IMR-90 (cell line): ENCODE data around the gene CAMTA1. TPM values are rescaled to one million over a fixed set of nuclear protein-coding genes. Genes with fewer than 3 reads are reported as not detected.

Source experiments
- ATAC-seq: fragments of 200-7000 bp; cut with Tn5 transposase; 2 replicates; pipeline ENCODE4 v1.9.1; 2020; ENCODE audit warnings: low read depth, mild to moderate bottlenecking, moderate library complexity
- BruUV-seq: library from RNA; stranded (reverse); fragments of 400-500 nt; replicated peaks from 2 replicates; lab custom pipeline; 2021; lab: Mats Ljungman, UMichigan
- CTCF ChIA-PET: fragments of 300-600 bp; formaldehyde crosslinking; extraction: SDS; loops from one replicate; lab custom pipeline; 2021; ENCODE audit warnings: antibody characterized with exemption; lab: Yijun Ruan, JAX
- POLR2A ChIA-PET: fragments of 300-600 bp; sonication (Branson Sonifier 250); formaldehyde crosslinking; loops from one replicate; lab custom pipeline; 2022; ENCODE audit warnings: antibody characterized with exemption; ENCODE audit not compliant: unreplicated experiment; lab: Charles Lee
- DNase-seq: peaks from one replicate; pipeline ENCODE4 v3.0.0; 2013
- H2AFZ ChIP-seq: replicated peaks from 2 replicates; pipeline ENCODE3; 2013; ENCODE audit warnings: low read length, mild to moderate bottlenecking; ENCODE audit not compliant: poor library complexity
- H2AK5ac ChIP-seq: 2 replicates; pipeline ENCODE4 v1.6.1; 2013; ENCODE audit warnings: low read depth, low read length, inconsistent platforms
- H2AK9ac ChIP-seq: replicated peaks from 2 replicates; pipeline ENCODE3; 2013; ENCODE audit warnings: mild to moderate bottlenecking, low read depth, low read length, moderate library complexity; ENCODE audit not compliant: poor library complexity
- H2BK120ac ChIP-seq: 2 replicates; pipeline ENCODE4 v1.6.1; 2013; ENCODE audit warnings: low read depth, low read length, inconsistent platforms
- H2BK15ac ChIP-seq: 3 replicates; pipeline ENCODE4 v1.6.1; 2013; ENCODE audit warnings: low read depth, low read length, inconsistent platforms
- H2BK20ac ChIP-seq: 2 replicates; pipeline ENCODE4 v1.6.1; 2013; ENCODE audit warnings: low read depth, mild to moderate bottlenecking, inconsistent platforms, low read length, moderate library complexity
- H2BK5ac ChIP-seq: 2 replicates; pipeline ENCODE4 v1.6.1; 2013; ENCODE audit warnings: mild to moderate bottlenecking, low read depth, low read length, inconsistent platforms; ENCODE audit not compliant: poor library complexity, severe bottlenecking
- H3K14ac ChIP-seq: replicated peaks from 2 replicates; pipeline ENCODE4 v1.6.1; 2013; ENCODE audit warnings: low read depth, low read length, inconsistent platforms
- H3K18ac ChIP-seq: 2 replicates; pipeline ENCODE4 v1.6.1; 2013; ENCODE audit warnings: low read depth, low read length, control low read depth
- H3K23ac ChIP-seq: 2 replicates; pipeline ENCODE4 v1.6.1; 2013; ENCODE audit warnings: low read depth, low read length, inconsistent platforms
- H3K27ac ChIP-seq: 2 replicates; pipeline ENCODE4 v1.5.1; 2013; ENCODE audit warnings: mild to moderate bottlenecking, control low read depth, low read length; ENCODE audit not compliant: insufficient read depth
- H3K27me3 ChIP-seq: 2 replicates; pipeline ENCODE4 v1.6.1; 2013; ENCODE audit warnings: low read length; ENCODE audit not compliant: control insufficient read depth, insufficient read depth
- H3K36me3 ChIP-seq: 2 replicates; pipeline ENCODE4 v1.6.1; 2013; ENCODE audit warnings: low read length, mixed read lengths; ENCODE audit not compliant: control insufficient read depth, insufficient read depth
- H3K4ac ChIP-seq: 2 replicates; pipeline ENCODE4 v1.6.1; 2013; ENCODE audit warnings: low read depth, low read length, inconsistent platforms
- H3K4me1 ChIP-seq: 2 replicates; pipeline ENCODE4 v1.6.1; 2013; ENCODE audit warnings: low read length, mixed read lengths; ENCODE audit not compliant: control insufficient read depth, insufficient read depth
- H3K4me2 ChIP-seq: 2 replicates; pipeline ENCODE4 v1.6.1; 2013; ENCODE audit warnings: low read depth, mild to moderate bottlenecking, control low read depth, low read length, moderate library complexity
- H3K4me3 ChIP-seq: 2 replicates; pipeline ENCODE4 v1.5.1; 2013; ENCODE audit warnings: low read depth, mild to moderate bottlenecking, control low read depth, low read length, moderate library complexity; ENCODE audit not compliant: insufficient read depth
- H3K56ac ChIP-seq: 2 replicates; pipeline ENCODE4 v1.6.1; 2013; ENCODE audit warnings: low read length, inconsistent platforms; ENCODE audit not compliant: insufficient read depth; ENCODE audit errors: extremely low read depth
- H3K79me1 ChIP-seq, 2 experiments: 2 replicates each; pipeline ENCODE4 v1.6.1; 2013; ENCODE audit warnings: low read length in 2 of 2, inconsistent platforms in 1 of 2, low read depth in 1 of 2
- H3K9ac ChIP-seq: 2 replicates; pipeline ENCODE4 v1.6.1; 2013; ENCODE audit warnings: low read depth, low read length, control low read depth
- H3K9me1 ChIP-seq: 2 replicates; pipeline ENCODE4 v1.6.1; 2013; ENCODE audit warnings: low read length, inconsistent platforms; ENCODE audit not compliant: insufficient read depth
- H3K9me3 ChIP-seq: 2 replicates; pipeline ENCODE4 v1.6.1; 2013; ENCODE audit warnings: low read length; ENCODE audit not compliant: control insufficient read depth, insufficient read depth
- H4K20me1 ChIP-seq: 2 replicates; pipeline ENCODE4 v1.6.1; 2013; ENCODE audit warnings: low read length, inconsistent platforms; ENCODE audit not compliant: insufficient read depth
- H4K5ac ChIP-seq: 2 replicates; pipeline ENCODE4 v1.6.1; 2013; ENCODE audit warnings: mild to moderate bottlenecking, low read depth, low read length, control low read depth
- H4K8ac ChIP-seq, 2 experiments: 2 replicates each; pipeline ENCODE4 v1.6.1; 2013; ENCODE audit warnings: low read depth in 2 of 2, low read length in 2 of 2, control low read depth in 1 of 2, inconsistent platforms in 1 of 2
- H4K91ac ChIP-seq: 2 replicates; pipeline ENCODE4 v1.6.1; 2013; ENCODE audit warnings: low read depth, low read length, inconsistent platforms; ENCODE audit not compliant: insufficient read depth
- BHLHE40 ChIP-seq: fragments of 150-350 bp; IDR thresholded peaks from 2 replicates; pipeline ENCODE4 v1.6.1; 2016; ENCODE audit warnings: mild to moderate bottlenecking, low read depth, low read length
- CEBPB ChIP-seq: IDR thresholded peaks from 2 replicates; pipeline ENCODE4 v1.6.1; 2012; ENCODE audit warnings: low read depth, low read length, improper control_type of control experiment
- CHD1 ChIP-seq: IDR thresholded peaks from 2 replicates; pipeline ENCODE4 v1.6.1; 2012; ENCODE audit warnings: low read depth, low read length, improper control_type of control experiment
- FOS ChIP-seq: fragments of 150-350 bp; IDR thresholded peaks from 2 replicates; pipeline ENCODE4 v1.6.1; 2016; ENCODE audit warnings: low read depth, low read length
- MAZ ChIP-seq: IDR thresholded peaks from 2 replicates; pipeline ENCODE4 v1.6.1; 2012; ENCODE audit warnings: low read depth, mild to moderate bottlenecking, low read length, improper control_type of control experiment, moderate library complexity, borderline replicate concordance
- MXI1 ChIP-seq: IDR thresholded peaks from 2 replicates; pipeline ENCODE4 v1.6.1; 2012; ENCODE audit warnings: low read depth, mild to moderate bottlenecking, low read length, moderate library complexity, borderline replicate concordance
- POLR2A ChIP-seq: IDR thresholded peaks from 2 replicates; pipeline ENCODE4 v1.6.1; 2012; ENCODE audit warnings: mild to moderate bottlenecking, low read depth, low read length
- RAD21 ChIP-seq: IDR thresholded peaks from 2 replicates; pipeline ENCODE4 v1.6.1; 2012; ENCODE audit warnings: low read length, improper control_type of control experiment
- RCOR1 ChIP-seq: IDR thresholded peaks from 2 replicates; pipeline ENCODE4 v1.6.1; 2012; ENCODE audit warnings: mild to moderate bottlenecking, low read length, improper control_type of control experiment; ENCODE audit not compliant: insufficient replicate concordance
- RFX5 ChIP-seq: IDR thresholded peaks from 2 replicates; pipeline ENCODE4 v1.8.0; 2012; ENCODE audit warnings: low read depth, mild to moderate bottlenecking, low read length, moderate library complexity
- SMC3 ChIP-seq: fragments of 150-350 bp; IDR thresholded peaks from 2 replicates; pipeline ENCODE4 v1.6.1; 2016; ENCODE audit warnings: low read depth, mild to moderate bottlenecking, antibody characterized with exemption, low read length, moderate library complexity
- USF2 ChIP-seq: fragments of 150-350 bp; IDR thresholded peaks from 2 replicates; pipeline ENCODE4 v1.6.1; 2017; ENCODE audit warnings: mild to moderate bottlenecking, antibody characterized with exemption, low read length, low read depth
- WGBS, 2 experiments: methylation state at CpG; one replicate each; pipeline versions ENCODE4 v1.1.5 to v1.1.7; 2013; ENCODE audit warnings: missing lambda C conversion rate in 2 of 2; ENCODE audit not compliant: insufficient read length in 1 of 2; ENCODE audit errors: extremely low coverage in 2 of 2; 5-methylcytosine and 5-hydroxymethylcytosine counted together
- dilution Hi-C: fragments of 300-500 bp; cut with HindIII; formaldehyde crosslinking; loops from one replicate; pipeline ENCODE4 v1.14.3; 2018; ENCODE audit warnings: low sequenced_read_pairs; ENCODE audit not compliant: unreplicated experiment
- in situ Hi-C: fragments of 300-500 bp; cut with MboI; formaldehyde crosslinking; loops from 3 replicates; pipeline ENCODE4 v1.14.3; 2019; ENCODE audit warnings: low sequenced_read_pairs, inconsistent platforms, mixed read lengths
- intact Hi-C: fragments of 100-400 bp; cut with micrococcal nuclease; formaldehyde crosslinking; loops from 2 replicates; pipeline ENCODE4 v1.10.0; 2022
- polyA plus RNA-seq, 3 experiments: library from polyadenylated mRNA; depleted of rRNA; stranded (reverse); fragments of >200 nt; gene quantifications; 2 replicates each; pipeline ENCODE4 v1.2.3, GENCODE V29; 2012; ENCODE audit warnings: low replicate concordance in 1 of 3
- total RNA-seq: library from RNA; depleted of rRNA; stranded (reverse); fragments of >200 nt; gene quantifications from 2 replicates; pipeline ENCODE4 v1.2.3, GENCODE V29; 2012
- TF ChIP-seq, protein P1 (sequence below): fragments of 150-350 bp; IDR thresholded peaks from 2 replicates; pipeline ENCODE4 v1.6.1; 2016; ENCODE audit warnings: low read depth, mild to moderate bottlenecking, low read length, moderate library complexity, borderline replicate concordance
- TF ChIP-seq, protein P2 (sequence below): conservative IDR thresholded peaks from 2 replicates; pipeline ENCODE4 v1.5.1; 2012; ENCODE audit warnings: mild to moderate bottlenecking, low read depth, low read length, improper control_type of control experiment

CAMTA1 gene
- total and polyA plus RNA-seq, 2 of the 4 experiments (the other 2 are of a cell fraction): 35.5 to 74.3 TPM

- dilution Hi-C loops (no loop called here), intact Hi-C loops (no loop called here), in situ Hi-C loops (no loop called here)
- Histone ChIP-seq H2AFZ (no peak overlapping the region), H3K9me3 (no peaks in the 10 kb centered on the region), H3K9me1 (peaks cover 15% of the 10 kb centered on the region), H3K18ac (no peak overlapping the region), H3K4me3 (no peak overlapping the region), H3K27ac (no peak overlapping the region), H2AK5ac (no peak overlapping the region), H3K4me2 (no peak overlapping the region), H2BK5ac (no peak overlapping the region), H3K9ac (no peak overlapping the region), H2BK120ac (no peak overlapping the region), H3K36me3 (no peaks in the 10 kb centered on the region), H4K91ac (no peak overlapping the region), H3K4ac (no peak overlapping the region), H2BK15ac (no peak overlapping the region), H3K27me3 (no peaks in the 10 kb centered on the region), H2AK9ac (no peak overlapping the region), H4K5ac (no peak overlapping the region), H2BK20ac (no peak overlapping the region), H3K56ac (no peak overlapping the region), H3K23ac (no peak overlapping the region), H3K14ac (no peak overlapping the region), H4K20me1 (peaks cover 21% of the 10 kb centered on the region), H3K79me1 (peaks cover 50 to 65% of the 10 kb centered on the region in 2 experiments), H4K8ac (no peak overlapping the region), H3K4me1 (no peaks in the 10 kb centered on the region)
- ATAC-seq (no peak), DNase-seq (no peak)
- POLR2A ChIA-PET: no interaction called here
- CTCF ChIA-PET: no interaction called here
- no CpG with 5 or more reads among the region's 1 CpG for WGBS, 2 experiments
- no TSS peak for BruUV-seq
- TF ChIP-seq FOS (no peak), RFX5 (no peak), USF2 (no peak), POLR2A (no peak), MAZ (no peak), CEBPB (no peak), CHD1 (no peak), MXI1 (no peak), RAD21 (no peak), RCOR1 (no peak), SMC3 (no peak), BHLHE40 (no peak)
- TF ChIP-seq, protein P1, sequence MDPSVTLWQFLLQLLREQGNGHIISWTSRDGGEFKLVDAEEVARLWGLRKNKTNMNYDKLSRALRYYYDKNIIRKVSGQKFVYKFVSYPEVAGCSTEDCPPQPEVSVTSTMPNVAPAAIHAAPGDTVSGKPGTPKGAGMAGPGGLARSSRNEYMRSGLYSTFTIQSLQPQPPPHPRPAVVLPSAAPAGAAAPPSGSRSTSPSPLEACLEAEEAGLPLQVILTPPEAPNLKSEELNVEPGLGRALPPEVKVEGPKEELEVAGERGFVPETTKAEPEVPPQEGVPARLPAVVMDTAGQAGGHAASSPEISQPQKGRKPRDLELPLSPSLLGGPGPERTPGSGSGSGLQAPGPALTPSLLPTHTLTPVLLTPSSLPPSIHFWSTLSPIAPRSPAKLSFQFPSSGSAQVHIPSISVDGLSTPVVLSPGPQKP: no peak
- TF ChIP-seq, protein P2, sequence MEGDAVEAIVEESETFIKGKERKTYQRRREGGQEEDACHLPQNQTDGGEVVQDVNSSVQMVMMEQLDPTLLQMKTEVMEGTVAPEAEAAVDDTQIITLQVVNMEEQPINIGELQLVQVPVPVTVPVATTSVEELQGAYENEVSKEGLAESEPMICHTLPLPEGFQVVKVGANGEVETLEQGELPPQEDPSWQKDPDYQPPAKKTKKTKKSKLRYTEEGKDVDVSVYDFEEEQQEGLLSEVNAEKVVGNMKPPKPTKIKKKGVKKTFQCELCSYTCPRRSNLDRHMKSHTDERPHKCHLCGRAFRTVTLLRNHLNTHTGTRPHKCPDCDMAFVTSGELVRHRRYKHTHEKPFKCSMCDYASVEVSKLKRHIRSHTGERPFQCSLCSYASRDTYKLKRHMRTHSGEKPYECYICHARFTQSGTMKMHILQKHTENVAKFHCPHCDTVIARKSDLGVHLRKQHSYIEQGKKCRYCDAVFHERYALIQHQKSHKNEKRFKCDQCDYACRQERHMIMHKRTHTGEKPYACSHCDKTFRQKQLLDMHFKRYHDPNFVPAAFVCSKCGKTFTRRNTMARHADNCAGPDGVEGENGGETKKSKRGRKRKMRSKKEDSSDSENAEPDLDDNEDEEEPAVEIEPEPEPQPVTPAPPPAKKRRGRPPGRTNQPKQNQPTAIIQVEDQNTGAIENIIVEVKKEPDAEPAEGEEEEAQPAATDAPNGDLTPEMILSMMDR: no peak
Measured at GRCh38 chr1:6813165-6813564, 27.9 kb downstream of the CAMTA1 start.
